HL-60 (cell line): ENCODE results near the gene TENM4.

Source experiments
- CTCF ChIP-seq: IDR thresholded peaks from one replicate; pipeline ENCODE4 v1.5.1; 2011; ENCODE audit warnings: low read length, control low read depth, inconsistent platforms; ENCODE audit not compliant: insufficient read depth
- POLR2AphosphoS5 ChIP-seq: IDR thresholded peaks from 2 replicates; pipeline ENCODE4 v1.6.1; 2012; ENCODE audit warnings: low read depth
- TF ChIP-seq, protein P1 (sequence below): IDR thresholded peaks from 2 replicates; pipeline ENCODE4 v1.6.1; 2012; ENCODE audit warnings: low read depth; ENCODE audit not compliant: insufficient replicate concordance

- TF ChIP-seq CTCF (no peak), POLR2AphosphoS5 (no peak)
- TF ChIP-seq, protein P1, sequence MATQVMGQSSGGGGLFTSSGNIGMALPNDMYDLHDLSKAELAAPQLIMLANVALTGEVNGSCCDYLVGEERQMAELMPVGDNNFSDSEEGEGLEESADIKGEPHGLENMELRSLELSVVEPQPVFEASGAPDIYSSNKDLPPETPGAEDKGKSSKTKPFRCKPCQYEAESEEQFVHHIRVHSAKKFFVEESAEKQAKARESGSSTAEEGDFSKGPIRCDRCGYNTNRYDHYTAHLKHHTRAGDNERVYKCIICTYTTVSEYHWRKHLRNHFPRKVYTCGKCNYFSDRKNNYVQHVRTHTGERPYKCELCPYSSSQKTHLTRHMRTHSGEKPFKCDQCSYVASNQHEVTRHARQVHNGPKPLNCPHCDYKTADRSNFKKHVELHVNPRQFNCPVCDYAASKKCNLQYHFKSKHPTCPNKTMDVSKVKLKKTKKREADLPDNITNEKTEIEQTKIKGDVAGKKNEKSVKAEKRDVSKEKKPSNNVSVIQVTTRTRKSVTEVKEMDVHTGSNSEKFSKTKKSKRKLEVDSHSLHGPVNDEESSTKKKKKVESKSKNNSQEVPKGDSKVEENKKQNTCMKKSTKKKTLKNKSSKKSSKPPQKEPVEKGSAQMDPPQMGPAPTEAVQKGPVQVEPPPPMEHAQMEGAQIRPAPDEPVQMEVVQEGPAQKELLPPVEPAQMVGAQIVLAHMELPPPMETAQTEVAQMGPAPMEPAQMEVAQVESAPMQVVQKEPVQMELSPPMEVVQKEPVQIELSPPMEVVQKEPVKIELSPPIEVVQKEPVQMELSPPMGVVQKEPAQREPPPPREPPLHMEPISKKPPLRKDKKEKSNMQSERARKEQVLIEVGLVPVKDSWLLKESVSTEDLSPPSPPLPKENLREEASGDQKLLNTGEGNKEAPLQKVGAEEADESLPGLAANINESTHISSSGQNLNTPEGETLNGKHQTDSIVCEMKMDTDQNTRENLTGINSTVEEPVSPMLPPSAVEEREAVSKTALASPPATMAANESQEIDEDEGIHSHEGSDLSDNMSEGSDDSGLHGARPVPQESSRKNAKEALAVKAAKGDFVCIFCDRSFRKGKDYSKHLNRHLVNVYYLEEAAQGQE = no peak
Measured at GRCh38 chr11:79353706-79354105, 87.1 kb downstream of the TENM4 start.
